ENCODE results near the gene PDGFC. TPM values are rescaled to one million over a fixed set of nuclear protein-coding genes. Genes with fewer than 3 reads are reported as not detected.
"Not testable (repeated sequence)": the region's sequence is repeated elsewhere in the genome, so short reads cannot be mapped to it uniquely, and the experiment has no call there.

The PDGFC gene
- total RNA-seq, 1 donor from 2014 or later, result 31.3 TPM

DNA sequence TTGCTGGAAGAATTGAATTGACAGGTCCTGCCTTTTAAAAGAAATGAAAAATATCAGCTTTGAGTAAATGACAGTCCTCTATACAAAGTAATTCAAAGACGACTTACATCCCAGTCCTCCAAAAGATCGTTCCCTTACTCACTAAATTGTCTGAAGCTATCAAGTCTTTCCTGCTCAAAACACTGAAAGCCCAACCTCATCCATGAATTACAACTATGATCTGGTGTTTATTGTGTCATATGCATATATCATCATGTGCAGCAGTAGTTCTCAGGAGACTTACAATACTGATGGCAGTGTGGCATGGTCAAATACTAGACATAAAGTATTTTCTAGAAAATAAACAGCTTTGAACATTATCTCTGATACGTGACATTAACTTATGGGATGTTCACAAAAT, 97.8 kb downstream of the PDGFC start:
- DNase-seq (no peak), ATAC-seq (no peak)
- Histone ChIP-seq H3K27me3 (no peaks in the 10 kb centered on the region), H3K36me3 (no peaks in the 10 kb centered on the region), H3K9me3 (no peaks in the 10 kb centered on the region), H3K4me1 (no peaks in the 10 kb centered on the region), H3K4me3 (no peak overlapping the region), H3K27ac (no peak overlapping the region)
- intact Hi-C loops (cut with DNase I), result no loop called here
- TF ChIP-seq, protein P1, sequence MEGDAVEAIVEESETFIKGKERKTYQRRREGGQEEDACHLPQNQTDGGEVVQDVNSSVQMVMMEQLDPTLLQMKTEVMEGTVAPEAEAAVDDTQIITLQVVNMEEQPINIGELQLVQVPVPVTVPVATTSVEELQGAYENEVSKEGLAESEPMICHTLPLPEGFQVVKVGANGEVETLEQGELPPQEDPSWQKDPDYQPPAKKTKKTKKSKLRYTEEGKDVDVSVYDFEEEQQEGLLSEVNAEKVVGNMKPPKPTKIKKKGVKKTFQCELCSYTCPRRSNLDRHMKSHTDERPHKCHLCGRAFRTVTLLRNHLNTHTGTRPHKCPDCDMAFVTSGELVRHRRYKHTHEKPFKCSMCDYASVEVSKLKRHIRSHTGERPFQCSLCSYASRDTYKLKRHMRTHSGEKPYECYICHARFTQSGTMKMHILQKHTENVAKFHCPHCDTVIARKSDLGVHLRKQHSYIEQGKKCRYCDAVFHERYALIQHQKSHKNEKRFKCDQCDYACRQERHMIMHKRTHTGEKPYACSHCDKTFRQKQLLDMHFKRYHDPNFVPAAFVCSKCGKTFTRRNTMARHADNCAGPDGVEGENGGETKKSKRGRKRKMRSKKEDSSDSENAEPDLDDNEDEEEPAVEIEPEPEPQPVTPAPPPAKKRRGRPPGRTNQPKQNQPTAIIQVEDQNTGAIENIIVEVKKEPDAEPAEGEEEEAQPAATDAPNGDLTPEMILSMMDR (IDR thresholded peaks at IDR 0.05), result no peak

GRCh38 chr4:156870861-156871260, 100.7 kb downstream of the PDGFC start:
- Histone ChIP-seq H3K27me3 (no peaks in the 10 kb centered on the region), H3K4me3 (no peak overlapping the region), H3K27ac (no peak overlapping the region), H3K36me3 (no peaks in the 10 kb centered on the region), H3K4me1 (no peaks in the 10 kb centered on the region), H3K9me3 (no peaks in the 10 kb centered on the region)
- no peak for DNase-seq
- no peak for ATAC-seq
- intact Hi-C loops (cut with DNase I), result no loop called here
- TF ChIP-seq, protein P1 (IDR thresholded peaks at IDR 0.05), result no peak

DNA sequence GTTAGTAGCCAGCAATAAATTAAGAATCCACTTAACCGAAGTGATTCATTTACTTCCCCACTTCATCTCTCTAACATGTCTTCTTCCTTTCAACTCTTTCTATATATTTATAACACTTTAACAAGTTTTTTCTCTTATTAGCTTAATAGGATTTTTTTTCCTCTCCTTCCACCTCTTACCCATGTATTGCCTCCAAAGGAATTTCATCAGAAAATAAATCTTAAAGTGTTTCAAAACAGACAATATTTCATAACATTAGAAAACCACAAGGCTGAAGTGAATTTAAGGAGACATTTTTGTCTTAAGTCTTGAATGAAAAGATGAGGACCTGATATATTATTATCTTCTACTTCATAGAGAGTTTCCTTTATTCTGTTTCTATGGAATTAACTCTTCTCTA, 101.5 kb downstream of the PDGFC start:
- DNase-seq, result no peak
- H3K4me3 ChIP-seq, result no peak overlapping the region
- H3K27ac ChIP-seq, result no peak overlapping the region
- TF ChIP-seq, protein P1 (IDR thresholded peaks at IDR 0.05), result no peak
- H3K27me3 ChIP-seq, result no peaks in the 10 kb centered on the region
- intact Hi-C loops (cut with DNase I), result no loop called here
- H3K36me3 ChIP-seq, result no peaks in the 10 kb centered on the region
- no peak for ATAC-seq
- H3K4me1 ChIP-seq, result no peaks in the 10 kb centered on the region
- no peaks in the 10 kb centered on the region for H3K9me3 ChIP-seq

GRCh38 chr4:156866088-156866487, 105.5 kb downstream of the PDGFC start:
- not testable (repeated sequence) for H3K4me1 ChIP-seq

DNA sequence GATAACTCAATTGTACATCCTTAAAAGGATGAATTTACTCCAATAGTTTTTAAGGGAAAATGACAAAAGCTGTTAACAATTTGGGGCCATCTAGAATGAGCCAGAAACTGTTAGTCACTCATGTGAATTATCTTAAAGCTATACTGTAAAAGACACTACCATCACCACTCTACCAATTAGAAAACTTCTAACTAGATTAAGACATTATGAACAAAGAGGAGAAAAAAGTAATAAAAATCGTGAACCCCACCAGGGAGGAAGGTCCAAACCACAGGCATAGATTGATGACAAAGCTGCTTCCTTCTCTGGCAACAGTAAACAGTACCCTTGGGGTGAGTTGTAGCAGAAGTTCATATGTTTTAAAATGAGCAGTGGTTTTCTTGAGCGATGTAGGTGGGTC, 106.1 kb downstream of the PDGFC start:
- Histone ChIP-seq H3K36me3 (no peaks in the 10 kb centered on the region), H3K4me3 (no peak overlapping the region), H3K4me1 (no peaks in the 10 kb centered on the region), H3K9me3 (no peaks in the 10 kb centered on the region), H3K27me3 (no peaks in the 10 kb centered on the region), H3K27ac (no peak overlapping the region)
- TF ChIP-seq, protein P1 (IDR thresholded peaks at IDR 0.05), result no peak
- no peak for ATAC-seq
- intact Hi-C loops (cut with DNase I), result no loop called here
- DNase-seq, result no peak

More at GRCh38 chr4:156866088-156866487, 105.5 kb downstream of the PDGFC start:
- ATAC-seq; H3K27me3 ChIP-seq; intact Hi-C loops (cut with DNase I); H3K9me3 ChIP-seq; H3K36me3 ChIP-seq; DNase-seq; H3K4me3 ChIP-seq; H3K27ac ChIP-seq: not testable (repeated sequence)

- TF ChIP-seq, protein P1 (IDR thresholded peaks at IDR 0.05), result no peak
- intact Hi-C loops (cut with DNase I), result no loop called here
- H3K27me3 ChIP-seq, result no peaks in the 10 kb centered on the region
- no peaks in the 10 kb centered on the region for H3K4me1 ChIP-seq
- H3K36me3 ChIP-seq, result no peaks in the 10 kb centered on the region
- H3K4me3 ChIP-seq, result no peak overlapping the region
- H3K27ac ChIP-seq, result no peak overlapping the region
- ATAC-seq, result no peak
- no peaks in the 10 kb centered on the region for H3K9me3 ChIP-seq
- DNase-seq, result no peak
Measured at GRCh38 chr4:156858071-156858470, 113.5 kb downstream of the PDGFC start.
